T-helper 1 cell treated with Interleukin-12 subunit alpha and Interleukin-12 subunit beta and Interleukin-4 antibody, amounts not matched to agents 30 μg/mL and 1 μg/mL, for 36 hours (primary cell): ENCODE data around the gene OXER1.

Source experiments
- H3K27ac Mint-ChIP-seq: one replicate; pipeline ENCODE4 v1.8.0; 2021; ENCODE audit warnings: mild to moderate bottlenecking, mixed read lengths
- H3K27me3 Mint-ChIP-seq: one replicate; pipeline ENCODE4 v1.8.0; 2021; ENCODE audit warnings: low read depth, mixed read lengths
- H3K36me3 Mint-ChIP-seq: one replicate; pipeline ENCODE4 v1.8.0; 2021; ENCODE audit warnings: low read depth, mixed read lengths
- H3K4me1 Mint-ChIP-seq: one replicate; pipeline ENCODE4 v1.8.0; 2021; ENCODE audit warnings: low read depth, mixed read lengths
- H3K4me3 Mint-ChIP-seq: one replicate; pipeline ENCODE4 v1.8.0; 2021; ENCODE audit warnings: mild to moderate bottlenecking, moderate library complexity, mixed read lengths
- H3K9me3 Mint-ChIP-seq: one replicate; pipeline ENCODE4 v1.8.0; 2021; ENCODE audit warnings: mixed read lengths

The OXER1 gene

GRCh38 chr2:42800461-42800962 lies 36.6 kb upstream of the OXER1 start:
- peaks cover 21% of the 10 kb centered on the region for H3K27me3 Mint-ChIP-seq
- peaks cover 14% of the 10 kb centered on the region for H3K4me1 Mint-ChIP-seq
- H3K36me3 Mint-ChIP-seq: no peaks in the 10 kb centered on the region
- H3K27ac Mint-ChIP-seq: no peak overlapping the region
- no peaks in the 10 kb centered on the region for H3K9me3 Mint-ChIP-seq
- H3K4me3 Mint-ChIP-seq: no peak overlapping the region

- H3K27me3 Mint-ChIP-seq: peaks cover 21% of the 10 kb centered on the region
- H3K4me3 Mint-ChIP-seq: no peak overlapping the region
Observed at GRCh38 chr2:42799881-42800280, 35.9 kb upstream of the OXER1 start.

GRCh38 chr2:42797281-42797680 lies 33.3 kb upstream of the OXER1 start:
- Mint-ChIP-seq H3K9me3 (no peaks in the 10 kb centered on the region), H3K36me3 (no peaks in the 10 kb centered on the region), H3K27ac (no peak overlapping the region), H3K4me3 (no peak overlapping the region), H3K27me3 (peaks cover 30% of the 10 kb centered on the region), H3K4me1 (peaks cover 22% of the 10 kb centered on the region)

More at GRCh38 chr2:42799881-42800280, 35.9 kb upstream of the OXER1 start:
- H3K27ac Mint-ChIP-seq: no peak overlapping the region
- H3K36me3 Mint-ChIP-seq: no peaks in the 10 kb centered on the region
- no peaks in the 10 kb centered on the region for H3K9me3 Mint-ChIP-seq
- peaks cover 15% of the 10 kb centered on the region for H3K4me1 Mint-ChIP-seq

- Mint-ChIP-seq H3K36me3 (no peaks in the 10 kb centered on the region), H3K27ac (peak overlapping the region; percentile 49), H3K4me1 (peaks cover 24% of the 10 kb centered on the region), H3K4me3 (no peak overlapping the region), H3K27me3 (peaks cover 34% of the 10 kb centered on the region), H3K9me3 (no peaks in the 10 kb centered on the region)
Observed at GRCh38 chr2:42796427-42797248, 32.7 kb upstream of the OXER1 start.

GRCh38 chr2:42795841-42796301 lies 31.9 kb upstream of the OXER1 start:
- H3K36me3 Mint-ChIP-seq: peaks cover 3% of the 10 kb centered on the region
- H3K27me3 Mint-ChIP-seq: peaks cover 38% of the 10 kb centered on the region
- no peak overlapping the region for H3K4me3 Mint-ChIP-seq
- H3K9me3 Mint-ChIP-seq: no peaks in the 10 kb centered on the region
- no peak overlapping the region for H3K27ac Mint-ChIP-seq
- peaks cover 23% of the 10 kb centered on the region for H3K4me1 Mint-ChIP-seq

GRCh38 chr2:42795275-42795674 lies 31.3 kb upstream of the OXER1 start:
- Mint-ChIP-seq H3K27me3 (peaks cover 39% of the 10 kb centered on the region), H3K27ac (no peak overlapping the region), H3K36me3 (peaks cover 3% of the 10 kb centered on the region), H3K4me3 (no peak overlapping the region), H3K9me3 (no peaks in the 10 kb centered on the region), H3K4me1 (peaks cover 20% of the 10 kb centered on the region)

GRCh38 chr2:42794271-42795046 lies 30.5 kb upstream of the OXER1 start:
- Mint-ChIP-seq H3K4me3 (no peak overlapping the region), H3K4me1 (peaks cover 20% of the 10 kb centered on the region), H3K36me3 (peaks cover 3% of the 10 kb centered on the region)

GRCh38 chr2:42793334-42794270 lies 29.7 kb upstream of the OXER1 start:
- peaks cover 3% of the 10 kb centered on the region for H3K36me3 Mint-ChIP-seq
- H3K4me1 Mint-ChIP-seq: peaks cover 20% of the 10 kb centered on the region
- no peaks in the 10 kb centered on the region for H3K9me3 Mint-ChIP-seq
- H3K4me3 Mint-ChIP-seq: peak overlapping the region; percentile 36
- H3K27me3 Mint-ChIP-seq: peaks cover 46% of the 10 kb centered on the region
- H3K27ac Mint-ChIP-seq: no peak overlapping the region

More at GRCh38 chr2:42794271-42795046, 30.5 kb upstream of the OXER1 start:
- no peaks in the 10 kb centered on the region for H3K9me3 Mint-ChIP-seq
- peaks cover 46% of the 10 kb centered on the region for H3K27me3 Mint-ChIP-seq
- H3K27ac Mint-ChIP-seq: no peak overlapping the region

GRCh38 chr2:42792583-42793333 lies 28.8 kb upstream of the OXER1 start, which contains the start of gene HAAO:
TSS of gene HAAO (minus strand) at chr2:42792583. CDS start at chr2:42792536, 47 bp downstream.
- H3K27me3 Mint-ChIP-seq: peaks cover 46% of the 10 kb centered on the region
- no peaks in the 10 kb centered on the region for H3K9me3 Mint-ChIP-seq
- no peak within 1 kb of the TSS for H3K27ac Mint-ChIP-seq
- H3K36me3 Mint-ChIP-seq: peaks cover 3% of the 10 kb centered on the region
- peak within 1 kb of the TSS; percentile 77 for H3K4me3 Mint-ChIP-seq
- peaks cover 20% of the 10 kb centered on the region for H3K4me1 Mint-ChIP-seq

GRCh38 chr2:42792087-42792582 lies 28.2 kb upstream of the OXER1 start:
- peaks cover 20% of the 10 kb centered on the region for H3K4me1 Mint-ChIP-seq
- H3K9me3 Mint-ChIP-seq: no peaks in the 10 kb centered on the region
- H3K36me3 Mint-ChIP-seq: peaks cover 3% of the 10 kb centered on the region
- peaks cover 46% of the 10 kb centered on the region for H3K27me3 Mint-ChIP-seq
- H3K4me3 Mint-ChIP-seq: peak overlapping the region; percentile 77
- no peak overlapping the region for H3K27ac Mint-ChIP-seq

- H3K27me3 Mint-ChIP-seq: peaks cover 46% of the 10 kb centered on the region
- peak overlapping the region; percentile 11 for H3K4me3 Mint-ChIP-seq
- H3K4me1 Mint-ChIP-seq: peaks cover 18% of the 10 kb centered on the region
- H3K36me3 Mint-ChIP-seq: peaks cover 3% of the 10 kb centered on the region
- H3K27ac Mint-ChIP-seq: no peak overlapping the region
- H3K9me3 Mint-ChIP-seq: no peaks in the 10 kb centered on the region
Observed at GRCh38 chr2:42791606-42792005, 27.7 kb upstream of the OXER1 start.

GRCh38 chr2:42789751-42790150 lies 25.8 kb upstream of the OXER1 start:
- no peak overlapping the region for H3K4me3 Mint-ChIP-seq
- no peaks in the 10 kb centered on the region for H3K9me3 Mint-ChIP-seq
- H3K4me1 Mint-ChIP-seq: peaks cover 10% of the 10 kb centered on the region
- H3K27ac Mint-ChIP-seq: no peak overlapping the region
- H3K36me3 Mint-ChIP-seq: peaks cover 3% of the 10 kb centered on the region
- peaks cover 39% of the 10 kb centered on the region for H3K27me3 Mint-ChIP-seq

- H3K4me1 Mint-ChIP-seq: peaks cover 9% of the 10 kb centered on the region
- peaks cover 3% of the 10 kb centered on the region for H3K36me3 Mint-ChIP-seq
- no peak overlapping the region for H3K4me3 Mint-ChIP-seq
- H3K27ac Mint-ChIP-seq: no peak overlapping the region
- no peaks in the 10 kb centered on the region for H3K9me3 Mint-ChIP-seq
- peaks cover 30% of the 10 kb centered on the region for H3K27me3 Mint-ChIP-seq
Observed at GRCh38 chr2:42788882-42789281, 24.9 kb upstream of the OXER1 start.
